ENCODE results near the gene KIF2C.
A peak's percentile ranks its signal among the peaks of the same experiment; 100 is the strongest.
"Not testable (repeated sequence)": the region's sequence is repeated elsewhere in the genome, so short reads cannot be mapped to it uniquely, and the experiment has no call there.

The KIF2C gene

DNA sequence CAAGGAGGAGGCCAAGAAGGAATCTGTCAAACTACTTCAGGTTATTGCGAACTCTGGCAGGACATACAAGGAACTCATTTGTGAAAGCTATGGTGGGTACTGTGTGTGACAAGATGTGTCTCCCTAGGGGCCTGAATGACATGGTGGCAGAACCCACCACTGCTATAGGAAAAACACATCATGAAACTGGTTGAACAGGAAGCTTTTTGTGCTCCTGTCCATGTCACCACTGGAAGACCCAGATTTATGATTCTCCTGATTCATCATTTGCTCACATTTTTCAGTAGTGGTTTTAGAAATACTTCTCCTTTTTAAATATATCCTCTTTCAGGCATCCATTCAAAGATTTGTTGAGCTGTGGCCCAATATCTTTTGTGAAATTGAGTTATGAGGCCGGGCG is 41.5 kb upstream of the KIF2C start:
- H3K27ac ChIP-seq: no peak overlapping the region
- TF ChIP-seq, protein P1, sequence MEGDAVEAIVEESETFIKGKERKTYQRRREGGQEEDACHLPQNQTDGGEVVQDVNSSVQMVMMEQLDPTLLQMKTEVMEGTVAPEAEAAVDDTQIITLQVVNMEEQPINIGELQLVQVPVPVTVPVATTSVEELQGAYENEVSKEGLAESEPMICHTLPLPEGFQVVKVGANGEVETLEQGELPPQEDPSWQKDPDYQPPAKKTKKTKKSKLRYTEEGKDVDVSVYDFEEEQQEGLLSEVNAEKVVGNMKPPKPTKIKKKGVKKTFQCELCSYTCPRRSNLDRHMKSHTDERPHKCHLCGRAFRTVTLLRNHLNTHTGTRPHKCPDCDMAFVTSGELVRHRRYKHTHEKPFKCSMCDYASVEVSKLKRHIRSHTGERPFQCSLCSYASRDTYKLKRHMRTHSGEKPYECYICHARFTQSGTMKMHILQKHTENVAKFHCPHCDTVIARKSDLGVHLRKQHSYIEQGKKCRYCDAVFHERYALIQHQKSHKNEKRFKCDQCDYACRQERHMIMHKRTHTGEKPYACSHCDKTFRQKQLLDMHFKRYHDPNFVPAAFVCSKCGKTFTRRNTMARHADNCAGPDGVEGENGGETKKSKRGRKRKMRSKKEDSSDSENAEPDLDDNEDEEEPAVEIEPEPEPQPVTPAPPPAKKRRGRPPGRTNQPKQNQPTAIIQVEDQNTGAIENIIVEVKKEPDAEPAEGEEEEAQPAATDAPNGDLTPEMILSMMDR (conservative IDR thresholded peaks at IDR 0.05): no peak
- no peak for TF ChIP-seq ZFX (IDR thresholded peaks at IDR 0.05)

DNA sequence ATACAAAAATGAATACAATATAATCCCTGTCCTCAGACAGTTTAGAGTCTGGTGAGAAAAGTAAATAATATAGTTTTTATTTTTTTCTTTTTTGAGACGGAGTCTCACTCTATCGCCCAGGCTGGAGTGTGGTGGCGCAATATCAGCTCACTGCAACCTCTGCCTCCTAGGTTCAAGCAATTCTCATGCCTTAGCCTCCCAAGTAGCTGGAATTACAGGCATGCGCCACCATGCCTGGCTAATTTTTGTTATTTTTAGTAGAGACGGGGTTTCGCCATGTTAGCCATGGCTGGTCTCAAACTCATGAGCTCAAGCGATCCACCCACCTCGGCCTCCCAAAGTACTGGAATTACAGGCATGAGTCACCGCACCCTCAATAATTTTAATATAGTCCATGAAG is 40.3 kb upstream of the KIF2C start:
- H3K27ac ChIP-seq: not testable (repeated sequence)

DNA sequence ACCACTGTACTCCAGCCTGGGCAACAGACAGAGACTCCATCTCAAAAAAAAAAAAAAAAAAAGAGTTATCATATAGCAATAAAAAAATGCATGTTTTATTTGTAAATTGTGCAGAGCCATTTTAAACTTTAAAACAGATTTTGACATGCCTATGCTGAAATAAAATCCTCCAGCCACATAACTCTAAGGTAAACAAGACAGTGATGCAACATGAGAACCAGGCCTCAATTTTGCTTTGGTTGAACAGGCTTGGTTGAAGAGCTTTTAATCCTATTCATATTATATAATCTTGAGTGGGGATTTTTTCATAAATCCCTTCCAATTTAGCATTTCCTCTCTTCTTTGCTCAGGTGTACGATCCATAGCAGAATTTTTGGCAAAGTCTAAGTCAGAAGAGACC is 39.1 kb upstream of the KIF2C start:
- peak overlapping the region; percentile 28; the same call in 1 of the 2 replicates for H3K27ac ChIP-seq
- TF ChIP-seq, protein P1 (conservative IDR thresholded peaks at IDR 0.05): no peak
- TF ChIP-seq ZFX (IDR thresholded peaks at IDR 0.05): no peak

DNA sequence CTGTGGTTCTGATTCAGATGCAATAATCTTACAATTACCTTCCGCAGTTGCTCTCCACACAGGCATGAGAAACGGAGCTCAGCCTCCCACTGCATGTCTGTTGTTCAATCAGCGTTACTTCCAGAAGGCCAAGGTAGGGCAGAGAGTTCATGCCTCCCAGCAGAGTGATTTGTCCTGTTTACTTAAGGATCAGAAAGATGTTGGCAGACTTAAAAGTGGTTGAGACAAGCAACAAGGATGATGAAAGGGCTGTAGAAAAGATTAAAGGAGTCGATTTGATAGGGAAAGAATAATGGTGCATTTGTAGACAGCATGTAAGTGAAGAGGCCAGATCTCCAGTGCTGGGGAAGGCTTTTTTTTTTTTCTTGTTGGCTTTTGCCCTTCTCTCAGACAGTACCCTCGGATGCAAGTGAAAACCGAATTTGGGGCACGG is 38.5 kb upstream of the KIF2C start:
- no peak for TF ChIP-seq ZFX (IDR thresholded peaks at IDR 0.05)
- TF ChIP-seq, protein P1 (conservative IDR thresholded peaks at IDR 0.05): no peak

DNA sequence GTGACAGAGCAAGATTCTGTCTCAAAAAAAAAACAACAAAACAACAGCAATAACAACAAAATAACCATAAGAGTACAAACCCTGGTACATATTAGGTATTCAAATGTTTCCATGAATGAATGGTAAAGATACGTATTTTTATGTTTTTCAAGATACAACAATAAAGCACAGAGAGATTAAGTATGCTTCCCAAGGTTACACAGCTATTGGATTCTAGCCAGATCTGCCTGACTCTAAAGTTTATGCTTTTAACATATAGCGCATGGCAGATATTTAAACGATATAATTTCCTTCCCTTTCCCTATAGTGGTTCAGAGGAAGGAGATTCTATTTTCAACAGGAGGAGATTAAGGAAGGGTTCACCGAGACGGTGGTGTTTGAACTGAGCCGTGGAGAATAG is 34.2 kb upstream of the KIF2C start:
- H3K27ac ChIP-seq: no peak overlapping the region
- TF ChIP-seq, protein P1 (conservative IDR thresholded peaks at IDR 0.05): no peak
- no peak for TF ChIP-seq ZFX (IDR thresholded peaks at IDR 0.05)

More for the DNA sequence above, 38.5 kb upstream of the KIF2C start:
- H3K27ac ChIP-seq: peak overlapping the region; percentile 28

DNA sequence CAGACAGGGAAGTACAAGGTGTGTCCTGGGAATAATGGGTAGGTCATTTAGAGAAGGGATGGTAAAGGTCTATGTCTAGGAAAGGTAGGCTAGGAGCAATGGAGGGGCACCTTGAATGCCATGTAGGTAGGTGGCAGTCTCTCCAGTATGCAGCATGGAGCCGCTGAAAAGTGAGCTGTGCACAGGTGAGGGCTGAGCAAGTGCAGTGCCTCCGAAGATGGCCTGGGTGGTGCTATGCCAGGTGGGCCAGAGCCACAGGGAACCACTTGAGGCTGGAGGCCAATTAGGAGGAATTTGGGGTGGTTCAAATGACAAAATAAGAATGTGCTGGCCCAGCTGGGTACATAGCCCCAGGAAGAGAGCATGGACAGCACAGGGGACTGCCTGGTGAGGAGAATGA is 33.7 kb upstream of the KIF2C start:
- no peak overlapping the region for H3K27ac ChIP-seq
- TF ChIP-seq, protein P1 (conservative IDR thresholded peaks at IDR 0.05): no peak
- no peak for TF ChIP-seq ZFX (IDR thresholded peaks at IDR 0.05)

DNA sequence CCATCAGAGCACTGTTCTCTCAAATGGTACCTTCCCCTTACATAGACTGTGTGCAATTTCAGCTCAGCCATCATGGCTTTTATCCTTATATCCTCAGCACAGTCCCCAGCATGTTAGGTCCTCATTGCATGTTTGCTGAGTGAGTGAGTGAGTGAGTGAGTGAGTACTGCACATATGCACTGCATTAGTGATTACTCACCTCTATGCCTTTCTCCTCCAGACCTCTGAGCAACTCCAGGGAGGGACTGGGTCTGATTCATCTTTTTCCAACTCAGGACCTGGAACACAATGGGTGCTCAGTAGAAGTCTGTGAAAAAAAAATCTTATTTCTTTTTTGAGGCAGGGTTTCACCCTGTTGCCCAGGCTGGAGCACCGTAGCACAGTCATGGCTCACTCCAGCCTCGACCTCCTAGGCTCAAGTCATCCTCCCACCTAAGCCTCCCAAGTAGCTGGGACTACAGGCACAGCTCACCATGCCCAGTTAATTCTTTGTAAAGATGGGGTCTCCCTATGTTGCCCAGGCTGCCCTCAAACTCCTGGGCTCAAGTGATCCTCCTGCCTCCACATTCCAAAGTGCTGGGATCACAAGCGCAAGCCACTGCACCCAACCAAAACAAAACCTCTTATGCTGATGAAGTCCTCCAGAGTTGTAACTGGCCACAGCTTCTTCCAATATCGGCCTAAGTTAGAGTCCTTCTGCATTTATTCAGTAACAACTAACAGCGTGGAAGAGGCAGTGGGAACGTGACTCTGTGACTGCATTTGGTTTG is 32.3 kb upstream of the KIF2C start:
- H3K27ac ChIP-seq: no peak overlapping the region
- TF ChIP-seq, protein P1 (conservative IDR thresholded peaks at IDR 0.05): no peak
- TF ChIP-seq ZFX (IDR thresholded peaks at IDR 0.05): no peak

Measured in C4-2B (cell line).